Bronchial epithelial cell (primary cell): ENCODE data around the gene TXLNB. TPM values are rescaled to one million over a fixed set of nuclear protein-coding genes. Genes with fewer than 3 reads are reported as not detected.

Source experiments
- DNase-seq: peaks from one replicate; pipeline ENCODE4 v3.0.0-alpha.2; 2010; ENCODE audit warnings: low read depth
- FAIRE-seq: peaks from 2 replicates; lab custom pipeline; 2011; peaks lifted over from hg19 to GRCh38; lab: Jason Lieb, UNC
- H3K27me3 ChIP-seq: 2 replicates; pipeline ENCODE4 v1.5.1; 2011; ENCODE audit warnings: low read length; ENCODE audit not compliant: control insufficient read depth, insufficient read depth
- H3K36me3 ChIP-seq: 2 replicates; pipeline ENCODE4 v1.5.1; 2011; ENCODE audit warnings: low read length; ENCODE audit not compliant: control insufficient read depth, insufficient read depth
- H3K4me3 ChIP-seq: 2 replicates; pipeline ENCODE4 v1.5.1; 2011; ENCODE audit warnings: mild to moderate bottlenecking, low read depth, low read length, control low read depth
- CTCF ChIP-seq: IDR thresholded peaks from 2 replicates; pipeline ENCODE4 v1.5.1; 2011; ENCODE audit warnings: mild to moderate bottlenecking, moderate library complexity, low read length, control low read depth, inconsistent platforms; ENCODE audit not compliant: insufficient read depth, severe bottlenecking
- total RNA-seq: library from RNA; depleted of rRNA; stranded (reverse); fragments of >200 nt; gene quantifications from 2 replicates; pipeline ENCODE4 v1.2.1, GENCODE V29; 2014

The TXLNB gene
- total RNA-seq, 1 donor from 2014 or later = under 0.01 TPM

- DNase-seq = peak; percentile 66
- no peaks in the 10 kb centered on the region for H3K27me3 ChIP-seq
- TF ChIP-seq CTCF = peak; percentile 70
- no peaks in the 10 kb centered on the region for H3K36me3 ChIP-seq
- no peak overlapping the region for H3K4me3 ChIP-seq
- no peak for FAIRE-seq
These were observed 41.3 kb downstream of the TXLNB start for GRCh38 chr6:139250296-139251044.

GRCh38 chr6:139249395-139249794, 42.4 kb downstream of the TXLNB start:
- DNase-seq (no peak), FAIRE-seq (no peak)
- Histone ChIP-seq H3K4me3 (no peak overlapping the region), H3K27me3 (no peaks in the 10 kb centered on the region), H3K36me3 (no peaks in the 10 kb centered on the region)
- TF ChIP-seq CTCF = no peak

- DNase-seq (no peak), FAIRE-seq (no peak)
- Histone ChIP-seq H3K27me3 (no peaks in the 10 kb centered on the region), H3K36me3 (no peaks in the 10 kb centered on the region), H3K4me3 (no peak overlapping the region)
- TF ChIP-seq CTCF = no peak
These were observed 42.9 kb downstream of the TXLNB start for GRCh38 chr6:139248911-139249310.

GRCh38 chr6:139247618-139248017, 44.2 kb downstream of the TXLNB start:
- TF ChIP-seq CTCF = no peak
- H3K36me3 ChIP-seq = no peaks in the 10 kb centered on the region
- no peaks in the 10 kb centered on the region for H3K27me3 ChIP-seq
- no peak for FAIRE-seq
- no peak overlapping the region for H3K4me3 ChIP-seq
- no peak for DNase-seq

- DNase-seq (no peak), FAIRE-seq (no peak)
- H3K4me3 ChIP-seq = no peak overlapping the region
- no peak for TF ChIP-seq CTCF
- no peaks in the 10 kb centered on the region for H3K36me3 ChIP-seq
- H3K27me3 ChIP-seq = no peaks in the 10 kb centered on the region
These were observed 48.3 kb downstream of the TXLNB start for GRCh38 chr6:139243536-139243935.
